Measurements from ENCODE around the gene PRSS27. TPM values are rescaled to one million over a fixed set of nuclear protein-coding genes. Genes with fewer than 3 reads are reported as not detected.

PRSS27 gene
- total RNA-seq, 6 donors from 2014 or later, result 0.91 to 8.1 (median 1.8) TPM

- ATAC-seq (ENCODE audit: low FRiP score in 2 of 2) (no peak), DNase-seq (no peak)
- H3K4me3 ChIP-seq, result no peak overlapping the region
- H3K9me3 ChIP-seq, result no peaks in the 10 kb centered on the region
- no peak overlapping the region for H3K27ac ChIP-seq
- 82% methylated on average over 5 of the region's 5 CpGs; no CpG with 5 or more reads in 1 of the 2 donors for WGBS, 2 donors
- H3K27me3 ChIP-seq, result no peaks in the 10 kb centered on the region
- H3K4me1 ChIP-seq, result no peaks in the 10 kb centered on the region
- no peaks in the 10 kb centered on the region for H3K36me3 ChIP-seq
- TF ChIP-seq POLR2A (IDR thresholded peaks at IDR 0.05) (no peak), POLR2AphosphoS5 (IDR thresholded peaks at IDR 0.05) (no peak), EP300 (IDR thresholded peaks at IDR 0.05) (no peak)
- TF ChIP-seq, protein P1, sequence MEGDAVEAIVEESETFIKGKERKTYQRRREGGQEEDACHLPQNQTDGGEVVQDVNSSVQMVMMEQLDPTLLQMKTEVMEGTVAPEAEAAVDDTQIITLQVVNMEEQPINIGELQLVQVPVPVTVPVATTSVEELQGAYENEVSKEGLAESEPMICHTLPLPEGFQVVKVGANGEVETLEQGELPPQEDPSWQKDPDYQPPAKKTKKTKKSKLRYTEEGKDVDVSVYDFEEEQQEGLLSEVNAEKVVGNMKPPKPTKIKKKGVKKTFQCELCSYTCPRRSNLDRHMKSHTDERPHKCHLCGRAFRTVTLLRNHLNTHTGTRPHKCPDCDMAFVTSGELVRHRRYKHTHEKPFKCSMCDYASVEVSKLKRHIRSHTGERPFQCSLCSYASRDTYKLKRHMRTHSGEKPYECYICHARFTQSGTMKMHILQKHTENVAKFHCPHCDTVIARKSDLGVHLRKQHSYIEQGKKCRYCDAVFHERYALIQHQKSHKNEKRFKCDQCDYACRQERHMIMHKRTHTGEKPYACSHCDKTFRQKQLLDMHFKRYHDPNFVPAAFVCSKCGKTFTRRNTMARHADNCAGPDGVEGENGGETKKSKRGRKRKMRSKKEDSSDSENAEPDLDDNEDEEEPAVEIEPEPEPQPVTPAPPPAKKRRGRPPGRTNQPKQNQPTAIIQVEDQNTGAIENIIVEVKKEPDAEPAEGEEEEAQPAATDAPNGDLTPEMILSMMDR (IDR thresholded peaks at IDR 0.05), result no peak
These were observed 18.6 kb upstream of the PRSS27 start for GRCh38 chr16:2738615-2739014.

DNA sequence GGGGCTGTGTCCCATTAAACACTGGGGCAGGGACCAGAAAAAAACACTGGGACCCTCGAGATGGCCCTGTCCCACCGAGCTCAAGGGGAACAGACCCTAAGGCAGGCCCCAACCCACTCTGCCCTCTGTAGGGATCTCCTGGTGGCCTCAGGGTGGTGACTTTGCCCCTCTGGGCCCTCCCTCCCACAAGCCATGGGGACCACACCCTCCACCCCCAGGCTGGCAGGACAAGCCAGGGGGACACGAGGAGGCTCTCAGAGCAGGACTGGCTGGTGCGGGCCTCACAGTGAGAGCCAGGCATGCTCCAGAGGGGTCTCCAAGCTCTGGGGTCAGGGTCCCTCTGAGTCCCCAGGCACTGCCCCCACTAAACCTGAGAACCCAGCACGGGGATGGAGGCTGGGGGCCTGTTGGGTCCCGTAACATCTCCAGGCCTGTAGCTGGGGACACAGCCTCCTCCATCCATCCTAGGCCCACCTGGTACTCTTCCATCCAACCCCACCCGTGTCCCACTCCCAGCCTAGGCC, 17.9 kb upstream of the PRSS27 start:
- WGBS, 2 donors, result 60 to 84% methylated on average over 1 to 5 of the region's 7 CpGs
- no peaks in the 10 kb centered on the region for H3K9me3 ChIP-seq
- no peak for TF ChIP-seq EP300 (IDR thresholded peaks at IDR 0.05)
- no peak for TF ChIP-seq POLR2A (IDR thresholded peaks at IDR 0.05)
- no peak for TF ChIP-seq POLR2AphosphoS5 (IDR thresholded peaks at IDR 0.05)
- TF ChIP-seq, protein P1 (IDR thresholded peaks at IDR 0.05), result no peak
- H3K27me3 ChIP-seq, result no peaks in the 10 kb centered on the region
- H3K27ac ChIP-seq, result no peak overlapping the region
- ATAC-seq (ENCODE audit: low FRiP score in 2 of 2) (no peak), DNase-seq (no peak)
- no peak overlapping the region for H3K4me3 ChIP-seq
- no peaks in the 10 kb centered on the region for H3K4me1 ChIP-seq
- H3K36me3 ChIP-seq, result no peaks in the 10 kb centered on the region

- Histone ChIP-seq H3K4me3 (no peak overlapping the region), H3K27me3 (no peaks in the 10 kb centered on the region), H3K9me3 (no peaks in the 10 kb centered on the region), H3K27ac (no peak overlapping the region), H3K36me3 (no peaks in the 10 kb centered on the region), H3K4me1 (no peaks in the 10 kb centered on the region)
- TF ChIP-seq, protein P1 (IDR thresholded peaks at IDR 0.05), result no peak
- TF ChIP-seq POLR2A (IDR thresholded peaks at IDR 0.05) (no peak), POLR2AphosphoS5 (IDR thresholded peaks at IDR 0.05) (no peak), EP300 (IDR thresholded peaks at IDR 0.05) (no peak)
- no peak for ATAC-seq (ENCODE audit: low FRiP score in 2 of 2)
- WGBS, 2 donors, result 90 to 100% methylated on average over 3 to 5 of the region's 5 CpGs
- no peak for DNase-seq
These were observed 17.2 kb upstream of the PRSS27 start for GRCh38 chr16:2737238-2737605.

DNA sequence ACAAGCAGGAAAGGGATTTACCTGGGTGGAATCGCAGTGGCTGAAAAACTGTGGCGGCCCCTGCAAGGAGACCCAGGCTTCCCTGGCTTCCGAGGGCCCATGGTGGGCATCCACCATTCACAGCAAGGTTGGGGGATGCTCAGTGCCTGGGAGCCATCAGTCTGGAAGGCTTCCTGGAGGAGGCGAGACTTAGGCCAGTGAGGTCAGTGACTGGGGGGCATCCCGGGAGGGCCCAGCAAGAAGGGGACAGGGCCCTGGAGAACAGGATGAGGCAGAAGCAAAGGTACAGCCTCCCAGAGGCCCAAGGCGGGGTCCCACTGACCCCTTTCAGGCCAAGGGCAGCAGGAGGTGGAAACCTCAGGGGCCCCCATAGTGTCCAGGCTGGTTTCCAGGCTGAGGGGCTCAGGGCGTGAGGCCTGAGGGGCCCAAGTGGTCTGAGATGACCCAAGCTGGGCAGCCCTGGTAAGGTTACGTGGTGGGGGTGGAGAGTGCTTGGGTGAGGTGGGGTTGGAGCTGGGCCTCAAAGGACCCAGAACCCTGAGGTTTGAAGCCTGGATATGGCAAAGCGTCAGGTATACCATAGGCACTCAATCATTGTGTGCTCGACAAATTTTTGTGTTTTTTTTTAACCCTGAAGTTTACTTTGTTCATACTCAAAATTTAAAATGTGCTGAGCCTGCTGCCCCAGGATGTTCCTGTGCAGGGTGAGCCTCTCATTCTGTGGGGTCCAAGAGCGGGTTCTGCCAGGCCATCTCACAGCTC, 16.6 kb upstream of the PRSS27 start:
- H3K36me3 ChIP-seq, result no peaks in the 10 kb centered on the region
- H3K27ac ChIP-seq, result no peak overlapping the region
- ATAC-seq (ENCODE audit: low FRiP score in 2 of 2), result no peak
- H3K9me3 ChIP-seq, result no peaks in the 10 kb centered on the region
- WGBS, 2 donors, result 92 to 93% methylated on average over 10 to 11 of the region's 11 CpGs
- no peaks in the 10 kb centered on the region for H3K27me3 ChIP-seq
- TF ChIP-seq POLR2AphosphoS5 (IDR thresholded peaks at IDR 0.05), result no peak
- no peak for TF ChIP-seq POLR2A (IDR thresholded peaks at IDR 0.05)
- TF ChIP-seq, protein P1 (IDR thresholded peaks at IDR 0.05), result no peak
- TF ChIP-seq EP300 (IDR thresholded peaks at IDR 0.05), result no peak
- H3K4me3 ChIP-seq, result no peak overlapping the region
- no peak for DNase-seq
- H3K4me1 ChIP-seq, result no peaks in the 10 kb centered on the region

All from upper lobe of left lung (tissue), 6 donors.